Liver (tissue), 9 donors: Measurements from ENCODE around the gene ACAD9. TPM values are rescaled to one million over a fixed set of nuclear protein-coding genes. Genes with fewer than 3 reads are reported as not detected.

Experiments used
- DNase-seq: peaks from one replicate; pipeline ENCODE4 v3.0.0-alpha.2; 2017; ENCODE audit warnings: low spot score
- H3K27ac ChIP-seq, 2 donors: one replicate each; pipeline ENCODE4 v1.7.0; 2013; ENCODE audit warnings: inconsistent platforms in 2 of 2, low read length in 2 of 2, control low read depth in 1 of 2, low read depth in 1 of 2, mild to moderate bottlenecking in 1 of 2
- H3K27me3 ChIP-seq, 4 donors: one replicate each; pipeline versions ENCODE4 v1.6.1 to v1.7.0; 2013; ENCODE audit warnings: low read length in 3 of 4, inconsistent platforms in 1 of 4, mild to moderate bottlenecking in 1 of 4, moderate library complexity in 1 of 4; ENCODE audit not compliant: control insufficient read depth in 4 of 4, insufficient read depth in 4 of 4
- H3K36me3 ChIP-seq, 4 donors: one replicate each; pipeline versions ENCODE4 v1.6.1 to v1.7.0; 2013; ENCODE audit warnings: low read length in 3 of 4, mild to moderate bottlenecking in 3 of 4, low read depth in 1 of 4, moderate library complexity in 1 of 4; ENCODE audit not compliant: control insufficient read depth in 4 of 4, insufficient read depth in 3 of 4
- H3K4me1 ChIP-seq, 4 donors: one replicate each; pipeline versions ENCODE4 v1.6.1 to v1.7.0; 2013; ENCODE audit warnings: low read length in 3 of 4, mild to moderate bottlenecking in 3 of 4, moderate library complexity in 1 of 4; ENCODE audit not compliant: control insufficient read depth in 4 of 4, insufficient read depth in 4 of 4
- H3K4me3 ChIP-seq, 3 donors: one replicate each; pipeline versions ENCODE4 v1.6.1 to v1.7.0; 2013; ENCODE audit warnings: low read length in 3 of 3, control low read depth in 1 of 3, low read depth in 1 of 3, mild to moderate bottlenecking in 1 of 3
- H3K9ac ChIP-seq, 2 donors: one replicate each; pipeline ENCODE4 v1.7.0; 2013; ENCODE audit warnings: low read length in 2 of 2, mild to moderate bottlenecking in 2 of 2, moderate library complexity in 2 of 2, control low read depth in 1 of 2, low read depth in 1 of 2
- H3K9me3 ChIP-seq, 4 donors: one replicate each; pipeline versions ENCODE4 v1.6.1 to v1.7.0; 2013; ENCODE audit warnings: low read length in 3 of 4; ENCODE audit not compliant: control insufficient read depth in 4 of 4
- ATF3 ChIP-seq: IDR thresholded peaks from 2 replicates; pipeline ENCODE4 v1.6.1; 2016; ENCODE audit warnings: antibody characterized with exemption
- FOXA1 ChIP-seq: IDR thresholded peaks from 2 replicates; pipeline ENCODE4 v1.6.1; 2016; ENCODE audit warnings: antibody characterized with exemption
- FOXA2 ChIP-seq: IDR thresholded peaks from 2 replicates; pipeline ENCODE4 v1.6.1; 2016; ENCODE audit warnings: antibody characterized with exemption
- GABPA ChIP-seq, 2 donors: IDR thresholded peaks in 1 of 2; conservative IDR thresholded peaks in 1 of 2; 2 replicates each; pipeline ENCODE4 v1.6.1; 2016; ENCODE audit warnings: antibody characterized with exemption in 2 of 2, mild to moderate bottlenecking in 1 of 2, moderate library complexity in 1 of 2
- HNF4A ChIP-seq, 2 donors: conservative IDR thresholded peaks; 2 replicates each; pipeline ENCODE4 v1.6.1; 2016; ENCODE audit warnings: antibody characterized with exemption in 2 of 2, mild to moderate bottlenecking in 2 of 2
- HNF4G ChIP-seq: IDR thresholded peaks from 2 replicates; pipeline ENCODE4 v1.6.1; 2016; ENCODE audit warnings: antibody characterized with exemption
- JUND ChIP-seq, 2 donors: IDR thresholded peaks; 2 replicates each; pipeline ENCODE4 v1.6.1; 2016; ENCODE audit warnings: antibody characterized with exemption in 2 of 2
- RAD21 ChIP-seq, 2 donors: IDR thresholded peaks; 2 replicates each; pipeline ENCODE4 v1.6.1; 2016; ENCODE audit warnings: antibody characterized with exemption in 2 of 2, mild to moderate bottlenecking in 2 of 2
- REST ChIP-seq: IDR thresholded peaks from 2 replicates; pipeline ENCODE4 v1.6.1; 2016; ENCODE audit warnings: antibody characterized with exemption, mild to moderate bottlenecking
- SP1 ChIP-seq: IDR thresholded peaks from 2 replicates; pipeline ENCODE4 v1.6.1; 2018; ENCODE audit warnings: antibody characterized with exemption, mild to moderate bottlenecking
- TAF1 ChIP-seq: conservative IDR thresholded peaks from 2 replicates; pipeline ENCODE4 v1.6.1; 2016; ENCODE audit warnings: antibody characterized with exemption, mild to moderate bottlenecking
- YY1 ChIP-seq: IDR thresholded peaks from 2 replicates; pipeline ENCODE4 v1.6.1; 2016; ENCODE audit warnings: antibody characterized with exemption, mild to moderate bottlenecking
- ZBTB33 ChIP-seq: IDR thresholded peaks from 2 replicates; pipeline ENCODE4 v1.6.1; 2016; ENCODE audit warnings: antibody characterized with exemption
- WGBS: extraction: QIAGEN DNeasy Blood & Tissue Kit; methylation state at CpG from one replicate; pipeline ENCODE4 v1.1.7; 2013; 5-methylcytosine and 5-hydroxymethylcytosine counted together
- polyA plus RNA-seq, 2 donors: library from polyadenylated mRNA; stranded (reverse) in 1 of 2; unstranded in 1 of 2; fragments of 200-250 nt in 1 of 2; fragments of >200 nt in 1 of 2; fragmentation: Nextera tagmentation in 1 of 2; extraction: Ambion mirVana in 1 of 2; gene quantifications; one replicate each; pipeline versions ENCODE4 v1.2.1 to v1.2.3, GENCODE V29; 2013 to 2015
- total RNA-seq, 2 donors: library from RNA; depleted of rRNA; stranded (reverse); fragments of >200 nt; gene quantifications; one replicate each; pipeline ENCODE4 v1.2.3, GENCODE V29; 2014
- donor health status: healthy.
- donor health status: healthy.
- donor health status: healthy.
- donor health status: healthy.
- donor health status: healthy.

Gene ACAD9
- total and polyA plus RNA-seq, 4 donors: 18.3 to 35.8 (median 27.2) TPM

GRCh38 chr3:128906804-128907525 lies 27.5 kb downstream of the ACAD9 start:
- Histone ChIP-seq H3K9me3 (no peaks in the 10 kb centered on the region), H3K36me3 (peaks cover 25 to 72% (median 38%) of the 10 kb centered on the region in 4 donors), H3K27me3 (no peaks in the 10 kb centered on the region), H3K9ac (no peak overlapping the region), H3K4me1 (peaks cover 6 to 17% (median 10%) of the 10 kb centered on the region in 4 donors), H3K4me3 (no peak overlapping the region), H3K27ac (no peak overlapping the region)
- WGBS: 88% methylated on average over 7 of the region's 7 CpGs
- TF ChIP-seq HNF4A (conservative IDR thresholded peaks at IDR 0.05) (no peak), HNF4G (no peak), FOXA1 (no peak), GABPA (IDR thresholded peaks at IDR 0.05 in 1 of 2, conservative IDR thresholded peaks at IDR 0.05 in 1 of 2) (no peak), REST (no peak)
- no peak for DNase-seq

- Histone ChIP-seq H3K9ac (no peak overlapping the region), H3K4me3 (no peak overlapping the region), H3K27me3 (no peaks in the 10 kb centered on the region), H3K4me1 (peaks cover 6 to 25% (median 15%) of the 10 kb centered on the region in 4 donors), H3K36me3 (peaks cover 20 to 71% (median 35%) of the 10 kb centered on the region in 4 donors), H3K9me3 (no peaks in the 10 kb centered on the region), H3K27ac (no peak overlapping the region)
- no peak for TF ChIP-seq SP1
- no peak for TF ChIP-seq FOXA2
- no peak for TF ChIP-seq ATF3
- TF ChIP-seq YY1: no peak
- TF ChIP-seq JUND (IDR thresholded peaks at IDR 0.05): no peak
- TF ChIP-seq RAD21 (IDR thresholded peaks at IDR 0.05): no peak
- TF ChIP-seq ZBTB33: no peak
- TF ChIP-seq HNF4G: no peak
- no peak for TF ChIP-seq REST
- TF ChIP-seq TAF1: no peak
- DNase-seq: no peak
- WGBS: 94% methylated on average over 15 of the region's 15 CpGs
These were observed 28.5 kb downstream of the ACAD9 start for GRCh38 chr3:128907706-128908445.
